Common myeloid progenitor, CD34-positive (primary cell): ENCODE data around the gene RAB3GAP2.
"Not testable (repeated sequence)": the region's sequence is repeated elsewhere in the genome, so short reads cannot be mapped to it uniquely, and the experiment has no call there.

Experiments
- CTCF ChIA-PET: fragments of 350-600 bp; sonication (Branson Sonifier 250); formaldehyde crosslinking; loops from one replicate; lab custom pipeline; 2021; ENCODE audit warnings: antibody characterized with exemption; lab: Charles Lee
- POLR2A ChIA-PET: fragments of 350-600 bp; sonication (Branson Sonifier 250); formaldehyde crosslinking; loops from one replicate; lab custom pipeline; 2021; ENCODE audit warnings: antibody characterized with exemption; lab: Charles Lee
- DNase-seq, 3 donors: peaks; one replicate each; pipeline versions ENCODE4 v3.0.0 to v3.0.0-alpha.2; 2013
- H3K27ac ChIP-seq, 2 experiments: 1 replicate in 1 of 2; 2 replicates in 1 of 2; pipeline ENCODE4 v1.7.0; 2013; ENCODE audit warnings: inconsistent platforms in 2 of 2, low read length in 2 of 2, mild to moderate bottlenecking in 2 of 2, low read depth in 1 of 2, moderate library complexity in 1 of 2; ENCODE audit not compliant: severe bottlenecking in 2 of 2, insufficient read depth in 1 of 2, poor library complexity in 1 of 2
- H3K27me3 ChIP-seq, 5 experiments: replicated peaks in 2 of 5; 1 replicate in 3 of 5; 2 replicates in 2 of 5; pipeline versions ENCODE4 v1.6.1 to v1.7.0; 2013; ENCODE audit warnings: low read length in 4 of 5, mild to moderate bottlenecking in 2 of 5, moderate library complexity in 2 of 5, inconsistent platforms in 1 of 5; ENCODE audit not compliant: insufficient read depth in 5 of 5, control insufficient read depth in 4 of 5
- H3K36me3 ChIP-seq, 4 experiments: 1 replicate in 2 of 4; 2 replicates in 2 of 4; pipeline versions ENCODE4 v1.6.1 to v1.7.0; 2013; ENCODE audit warnings: low read length in 3 of 4, control low read depth in 1 of 4, mild to moderate bottlenecking in 1 of 4; ENCODE audit not compliant: control insufficient read depth in 4 of 4, insufficient read depth in 4 of 4
- H3K4me1 ChIP-seq, 4 experiments: 1 replicate in 3 of 4; 2 replicates in 1 of 4; pipeline versions ENCODE4 v1.6.1 to v1.7.1; 2013; ENCODE audit warnings: low read length in 3 of 4, mild to moderate bottlenecking in 3 of 4, control low read depth in 1 of 4, inconsistent platforms in 1 of 4, moderate library complexity in 1 of 4; ENCODE audit not compliant: control insufficient read depth in 4 of 4, insufficient read depth in 4 of 4; ENCODE audit errors: control extremely low read depth in 1 of 4
- H3K4me3 ChIP-seq, 7 experiments: 1 replicate in 4 of 7; 2 replicates in 3 of 7; pipeline versions ENCODE4 v1.5.1 to v1.7.0; 2013; ENCODE audit warnings: mild to moderate bottlenecking in 7 of 7, low read length in 6 of 7, moderate library complexity in 6 of 7, inconsistent platforms in 2 of 7, low read depth in 2 of 7, control low read depth in 1 of 7; ENCODE audit not compliant: insufficient read depth in 4 of 7, control insufficient read depth in 1 of 7; ENCODE audit errors: extremely low read depth in 1 of 7
- H3K9me3 ChIP-seq, 5 experiments: 1 replicate in 4 of 5; 2 replicates in 1 of 5; pipeline versions ENCODE4 v1.6.1 to v1.7.1; 2013; ENCODE audit warnings: low read length in 4 of 5, mild to moderate bottlenecking in 2 of 5, inconsistent platforms in 1 of 5, low read depth in 1 of 5, moderate library complexity in 1 of 5; ENCODE audit not compliant: control insufficient read depth in 4 of 5, insufficient read depth in 2 of 5; ENCODE audit errors: control extremely low read depth in 1 of 5
- WGBS: methylation state at CpG from one replicate; pipeline ENCODE4 v1.1.5; 2013; ENCODE audit not compliant: insufficient coverage; 5-methylcytosine and 5-hydroxymethylcytosine counted together

The RAB3GAP2 gene

GRCh38 chr1:220182656-220183055 is 89.6 kb downstream of the RAB3GAP2 start:
- Histone ChIP-seq H3K4me1 (no peaks in the 10 kb centered on the region), H3K4me3 (no peak overlapping the region), H3K36me3 (peaks cover 15 to 54% (median 39%) of the 10 kb centered on the region in 4 experiments), H3K27me3 (no peaks in the 10 kb centered on the region), H3K9me3 (no peaks in the 10 kb centered on the region), H3K27ac (no peak overlapping the region)
- CTCF ChIA-PET, result interaction anchor here (1.2 kb wide), 1 partner anchor 30 kb away, joined by 3 read pairs; no protein-coding TSS in a partner anchor
- no CpG with 5 or more reads among the region's 2 CpGs for WGBS
- no peak for DNase-seq
- POLR2A ChIA-PET, result no interaction called here

- no peak overlapping the region for H3K4me3 ChIP-seq
- H3K9me3 ChIP-seq, result no peaks in the 10 kb centered on the region
- CTCF ChIA-PET, result interaction anchor here (1.2 kb wide), 1 partner anchor 31 kb away, joined by 3 read pairs; no protein-coding TSS in a partner anchor
- no CpG with 5 or more reads among the region's 1 CpG for WGBS
- POLR2A ChIA-PET, result no interaction called here
- DNase-seq, result no peak
- no peaks in the 10 kb centered on the region for H3K27me3 ChIP-seq
- no peak overlapping the region for H3K27ac ChIP-seq
- H3K36me3 ChIP-seq, result peaks cover 17 to 54% (median 39%) of the 10 kb centered on the region in 4 experiments
- no peaks in the 10 kb centered on the region for H3K4me1 ChIP-seq
Observed at GRCh38 chr1:220182111-220182510, 90.1 kb downstream of the RAB3GAP2 start.

GRCh38 chr1:220176540-220176939 is 95.7 kb downstream of the RAB3GAP2 start:
- Histone ChIP-seq H3K9me3 (no peaks in the 10 kb centered on the region), H3K27me3 (no peaks in the 10 kb centered on the region), H3K27ac (no peak overlapping the region), H3K4me1 (no peaks in the 10 kb centered on the region), H3K36me3 (peaks cover 15 to 58% (median 38%) of the 10 kb centered on the region in 4 experiments), H3K4me3 (no peak overlapping the region)
- POLR2A ChIA-PET, result no interaction called here
- CTCF ChIA-PET, result interaction anchor here (0.9 kb wide), 1 partner anchor 69 kb away, joined by 6 read pairs; no protein-coding TSS in a partner anchor
- DNase-seq, result no peak
- 100% methylated on average over 1 of the region's 1 CpG for WGBS

GRCh38 chr1:220170836-220171526 is 101.3 kb downstream of the RAB3GAP2 start:
- POLR2A ChIA-PET, result no interaction called here
- CTCF ChIA-PET, result no interaction called here
- no peak overlapping the region for H3K4me3 ChIP-seq
- H3K36me3 ChIP-seq, result peaks cover 17 to 58% (median 39%) of the 10 kb centered on the region in 4 experiments
- no peak overlapping the region for H3K27ac ChIP-seq
- WGBS, result no CpG with 5 or more reads among the region's 1 CpG
- no peaks in the 10 kb centered on the region for H3K9me3 ChIP-seq
- DNase-seq, result no peak
- no peaks in the 10 kb centered on the region for H3K27me3 ChIP-seq
- no peaks in the 10 kb centered on the region for H3K4me1 ChIP-seq

GRCh38 chr1:220169887-220170286 is 102.4 kb downstream of the RAB3GAP2 start:
- WGBS, result 100% methylated on average over 1 of the region's 4 CpGs
- H3K4me3 ChIP-seq, DNase-seq, POLR2A ChIA-PET, H3K9me3 ChIP-seq, H3K27me3 ChIP-seq, H3K4me1 ChIP-seq, H3K27ac ChIP-seq: not testable (repeated sequence)
- CTCF ChIA-PET, result interaction anchor here (0.9 kb wide), 1 partner anchor 9 kb away, joined by 4 read pairs; no protein-coding TSS in a partner anchor
- peaks cover 20 to 65% (median 43%) of the 10 kb centered on the region in 4 experiments for H3K36me3 ChIP-seq

GRCh38 chr1:220166853-220167252 is 105.4 kb downstream of the RAB3GAP2 start:
- DNase-seq, result no peak
- POLR2A ChIA-PET, result no interaction called here
- Histone ChIP-seq H3K9me3 (no peaks in the 10 kb centered on the region), H3K4me3 (no peak overlapping the region), H3K27ac (no peak overlapping the region), H3K4me1 (no peaks in the 10 kb centered on the region), H3K36me3 (peaks cover 17 to 64% (median 43%) of the 10 kb centered on the region in 4 experiments), H3K27me3 (no peaks in the 10 kb centered on the region)
- 100% methylated on average over 2 of the region's 4 CpGs for WGBS
- CTCF ChIA-PET, result no interaction called here

- no peaks in the 10 kb centered on the region for H3K27me3 ChIP-seq
- H3K4me3 ChIP-seq, result no peak overlapping the region
- no peaks in the 10 kb centered on the region for H3K4me1 ChIP-seq
- H3K36me3 ChIP-seq, result peaks cover 14 to 59% (median 38%) of the 10 kb centered on the region in 4 experiments
- no peak overlapping the region for H3K27ac ChIP-seq
- H3K9me3 ChIP-seq, result no peaks in the 10 kb centered on the region
- no CpG with 5 or more reads among the region's 2 CpGs for WGBS
- POLR2A ChIA-PET, result no interaction called here
- CTCF ChIA-PET, result interaction anchor here (1.4 kb wide), 1 partner anchor 26 kb away, joined by 4 read pairs; no protein-coding TSS in a partner anchor
- DNase-seq, result no peak
Observed at GRCh38 chr1:220164517-220164916, 107.7 kb downstream of the RAB3GAP2 start.
